H1 (cell line): ENCODE measurements around the gene VPS13A. TPM values are rescaled to one million over a fixed set of nuclear protein-coding genes. Genes with fewer than 3 reads are reported as not detected.

ENCODE experiments used
- polyA plus RNA-seq, 7 experiments: library from polyadenylated mRNA; depleted of rRNA in 3 of 7; stranded (reverse) in 5 of 7; unstranded in 2 of 7; fragments of >200 nt in 5 of 7; fragments of 200-250 nt in 2 of 7; gene quantifications; 1 replicate in 5 of 7; 2 replicates in 1 of 7; 4 replicates in 1 of 7; pipeline versions ENCODE4 v1.2.1 to v1.2.3, GENCODE V29; 2011 to 2013; ENCODE audit warnings: missing spikeins in 2 of 7, mixed read lengths in 2 of 7
- total RNA-seq: library from RNA; stranded (reverse); fragmentation: NEBNext Ultra II Directional; extraction: Animal tissue kit (Norgen Biotek cat#: 25700); gene quantifications from 2 replicates; pipeline ENCODE4 v1.2.1, GENCODE V29; 2021
- TF ChIP-seq, protein P1 (sequence below): fragments of 300-600 bp; sonication (generic); IDR thresholded peaks from 2 replicates; pipeline ENCODE4 v1.7.1; 2012; ENCODE audit warnings: low read length, moderate library complexity, mild to moderate bottlenecking, inconsistent platforms; ENCODE audit not compliant: insufficient replicate concordance

The VPS13A gene
- total and polyA plus RNA-seq, 2 of the 8 experiments (the other 6 are each of a cell fraction or from before 2014, with no cell fraction given): 6.0 to 36.5 TPM

DNA sequence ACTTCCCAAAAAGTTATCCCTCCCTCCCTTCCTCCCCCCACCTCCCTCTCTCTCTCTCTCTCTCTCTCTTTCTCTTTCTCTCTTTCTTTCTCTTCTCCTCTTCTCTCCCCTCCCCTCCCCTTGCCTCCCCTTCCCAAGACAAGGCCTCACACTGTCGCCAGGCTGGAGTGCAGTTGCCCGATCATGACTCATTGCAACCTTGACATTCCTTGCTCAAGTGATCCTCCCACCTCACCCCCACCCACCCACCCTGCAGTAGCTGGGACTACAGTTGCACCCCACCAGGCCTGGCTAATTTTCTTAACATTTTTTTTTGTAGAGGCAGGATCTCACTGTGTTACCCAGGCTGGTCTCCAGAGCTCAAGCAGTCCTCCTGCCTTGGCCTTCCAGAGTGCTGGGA is 32.8 kb downstream of the VPS13A start (continued):
- TF ChIP-seq, protein P1, sequence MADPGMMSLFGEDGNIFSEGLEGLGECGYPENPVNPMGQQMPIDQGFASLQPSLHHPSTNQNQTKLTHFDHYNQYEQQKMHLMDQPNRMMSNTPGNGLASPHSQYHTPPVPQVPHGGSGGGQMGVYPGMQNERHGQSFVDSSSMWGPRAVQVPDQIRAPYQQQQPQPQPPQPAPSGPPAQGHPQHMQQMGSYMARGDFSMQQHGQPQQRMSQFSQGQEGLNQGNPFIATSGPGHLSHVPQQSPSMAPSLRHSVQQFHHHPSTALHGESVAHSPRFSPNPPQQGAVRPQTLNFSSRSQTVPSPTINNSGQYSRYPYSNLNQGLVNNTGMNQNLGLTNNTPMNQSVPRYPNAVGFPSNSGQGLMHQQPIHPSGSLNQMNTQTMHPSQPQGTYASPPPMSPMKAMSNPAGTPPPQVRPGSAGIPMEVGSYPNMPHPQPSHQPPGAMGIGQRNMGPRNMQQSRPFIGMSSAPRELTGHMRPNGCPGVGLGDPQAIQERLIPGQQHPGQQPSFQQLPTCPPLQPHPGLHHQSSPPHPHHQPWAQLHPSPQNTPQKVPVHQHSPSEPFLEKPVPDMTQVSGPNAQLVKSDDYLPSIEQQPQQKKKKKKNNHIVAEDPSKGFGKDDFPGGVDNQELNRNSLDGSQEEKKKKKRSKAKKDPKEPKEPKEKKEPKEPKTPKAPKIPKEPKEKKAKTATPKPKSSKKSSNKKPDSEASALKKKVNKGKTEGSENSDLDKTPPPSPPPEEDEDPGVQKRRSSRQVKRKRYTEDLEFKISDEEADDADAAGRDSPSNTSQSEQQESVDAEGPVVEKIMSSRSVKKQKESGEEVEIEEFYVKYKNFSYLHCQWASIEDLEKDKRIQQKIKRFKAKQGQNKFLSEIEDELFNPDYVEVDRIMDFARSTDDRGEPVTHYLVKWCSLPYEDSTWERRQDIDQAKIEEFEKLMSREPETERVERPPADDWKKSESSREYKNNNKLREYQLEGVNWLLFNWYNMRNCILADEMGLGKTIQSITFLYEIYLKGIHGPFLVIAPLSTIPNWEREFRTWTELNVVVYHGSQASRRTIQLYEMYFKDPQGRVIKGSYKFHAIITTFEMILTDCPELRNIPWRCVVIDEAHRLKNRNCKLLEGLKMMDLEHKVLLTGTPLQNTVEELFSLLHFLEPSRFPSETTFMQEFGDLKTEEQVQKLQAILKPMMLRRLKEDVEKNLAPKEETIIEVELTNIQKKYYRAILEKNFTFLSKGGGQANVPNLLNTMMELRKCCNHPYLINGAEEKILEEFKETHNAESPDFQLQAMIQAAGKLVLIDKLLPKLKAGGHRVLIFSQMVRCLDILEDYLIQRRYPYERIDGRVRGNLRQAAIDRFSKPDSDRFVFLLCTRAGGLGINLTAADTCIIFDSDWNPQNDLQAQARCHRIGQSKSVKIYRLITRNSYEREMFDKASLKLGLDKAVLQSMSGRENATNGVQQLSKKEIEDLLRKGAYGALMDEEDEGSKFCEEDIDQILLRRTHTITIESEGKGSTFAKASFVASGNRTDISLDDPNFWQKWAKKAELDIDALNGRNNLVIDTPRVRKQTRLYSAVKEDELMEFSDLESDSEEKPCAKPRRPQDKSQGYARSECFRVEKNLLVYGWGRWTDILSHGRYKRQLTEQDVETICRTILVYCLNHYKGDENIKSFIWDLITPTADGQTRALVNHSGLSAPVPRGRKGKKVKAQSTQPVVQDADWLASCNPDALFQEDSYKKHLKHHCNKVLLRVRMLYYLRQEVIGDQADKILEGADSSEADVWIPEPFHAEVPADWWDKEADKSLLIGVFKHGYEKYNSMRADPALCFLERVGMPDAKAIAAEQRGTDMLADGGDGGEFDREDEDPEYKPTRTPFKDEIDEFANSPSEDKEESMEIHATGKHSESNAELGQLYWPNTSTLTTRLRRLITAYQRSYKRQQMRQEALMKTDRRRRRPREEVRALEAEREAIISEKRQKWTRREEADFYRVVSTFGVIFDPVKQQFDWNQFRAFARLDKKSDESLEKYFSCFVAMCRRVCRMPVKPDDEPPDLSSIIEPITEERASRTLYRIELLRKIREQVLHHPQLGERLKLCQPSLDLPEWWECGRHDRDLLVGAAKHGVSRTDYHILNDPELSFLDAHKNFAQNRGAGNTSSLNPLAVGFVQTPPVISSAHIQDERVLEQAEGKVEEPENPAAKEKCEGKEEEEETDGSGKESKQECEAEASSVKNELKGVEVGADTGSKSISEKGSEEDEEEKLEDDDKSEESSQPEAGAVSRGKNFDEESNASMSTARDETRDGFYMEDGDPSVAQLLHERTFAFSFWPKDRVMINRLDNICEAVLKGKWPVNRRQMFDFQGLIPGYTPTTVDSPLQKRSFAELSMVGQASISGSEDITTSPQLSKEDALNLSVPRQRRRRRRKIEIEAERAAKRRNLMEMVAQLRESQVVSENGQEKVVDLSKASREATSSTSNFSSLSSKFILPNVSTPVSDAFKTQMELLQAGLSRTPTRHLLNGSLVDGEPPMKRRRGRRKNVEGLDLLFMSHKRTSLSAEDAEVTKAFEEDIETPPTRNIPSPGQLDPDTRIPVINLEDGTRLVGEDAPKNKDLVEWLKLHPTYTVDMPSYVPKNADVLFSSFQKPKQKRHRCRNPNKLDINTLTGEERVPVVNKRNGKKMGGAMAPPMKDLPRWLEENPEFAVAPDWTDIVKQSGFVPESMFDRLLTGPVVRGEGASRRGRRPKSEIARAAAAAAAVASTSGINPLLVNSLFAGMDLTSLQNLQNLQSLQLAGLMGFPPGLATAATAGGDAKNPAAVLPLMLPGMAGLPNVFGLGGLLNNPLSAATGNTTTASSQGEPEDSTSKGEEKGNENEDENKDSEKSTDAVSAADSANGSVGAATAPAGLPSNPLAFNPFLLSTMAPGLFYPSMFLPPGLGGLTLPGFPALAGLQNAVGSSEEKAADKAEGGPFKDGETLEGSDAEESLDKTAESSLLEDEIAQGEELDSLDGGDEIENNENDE: no peak
